HG02885 (cell line): Measurements from ENCODE around the gene ATP6V1D.
"Not testable (repeated sequence)": the region's sequence is repeated elsewhere in the genome, so short reads cannot be mapped to it uniquely, and the experiment has no call there.

Experiments used
- ATAC-seq: cut with Tn5 transposase; IDR thresholded peaks from one replicate; pipeline ENCODE4 v1.9.1; 2021; ENCODE audit warnings: mild to moderate bottlenecking; ENCODE audit not compliant: unreplicated experiment, poor library complexity

ATP6V1D gene

DNA sequence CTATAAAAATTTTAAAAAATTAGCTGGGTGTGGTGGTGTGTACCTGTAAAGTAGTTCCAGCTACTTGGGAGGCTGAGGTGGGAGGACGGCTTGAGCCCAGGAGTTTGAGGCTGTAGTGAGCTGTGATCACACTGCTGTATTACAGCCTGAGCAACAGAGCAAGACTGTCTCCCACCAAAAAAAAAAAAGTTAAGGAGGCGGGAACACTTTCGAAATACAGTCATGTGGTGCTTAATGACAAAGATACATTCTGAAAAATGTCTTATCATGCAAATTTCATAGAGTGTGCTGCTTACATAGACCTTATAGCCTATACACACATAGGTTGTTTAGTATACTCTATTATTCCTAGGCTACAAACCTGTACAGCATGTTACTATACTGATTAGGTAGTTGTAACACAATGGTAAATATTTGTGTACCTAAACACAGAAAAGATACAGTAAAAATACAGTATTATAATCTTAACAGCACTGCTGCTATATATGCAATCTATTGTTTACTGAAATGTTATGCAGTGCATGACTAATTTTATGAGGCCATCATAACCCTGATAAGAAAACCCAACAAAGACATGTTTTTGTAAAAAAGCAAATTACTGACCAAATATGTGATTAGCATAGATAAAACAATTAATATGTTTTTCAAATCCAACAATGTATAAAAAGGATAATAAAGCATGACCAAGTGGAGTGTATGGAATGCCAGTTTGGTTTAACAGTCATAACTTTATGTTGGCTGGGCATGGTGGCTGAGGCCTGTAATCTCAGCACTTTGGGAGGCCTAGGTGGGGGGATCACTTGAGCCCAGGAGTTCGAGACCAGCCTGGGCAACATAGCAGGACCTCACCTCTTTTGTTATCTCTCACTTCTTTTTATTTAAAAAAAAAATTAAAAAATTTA is 11.9 kb upstream of the ATP6V1D start:
- no peak for ATAC-seq

DNA sequence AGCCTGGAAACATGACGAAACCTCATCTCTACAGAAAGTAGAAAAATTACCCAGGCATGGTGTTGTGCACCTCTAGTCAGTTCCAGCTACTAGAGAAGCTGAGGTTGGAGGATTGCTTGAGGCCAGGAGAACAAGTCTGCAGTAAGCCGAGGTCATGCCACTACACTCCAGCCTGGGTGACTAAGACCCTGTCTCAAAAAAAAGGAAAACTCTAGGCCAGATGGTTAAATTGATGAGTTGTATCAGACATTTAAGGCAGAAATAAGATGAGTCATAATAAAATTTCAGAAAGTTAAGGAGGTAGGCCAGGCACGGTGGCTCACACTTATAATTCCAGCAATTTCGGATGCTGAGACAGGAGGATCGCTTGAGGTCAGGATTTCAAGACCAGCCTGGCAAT is 11.2 kb upstream of the ATP6V1D start:
- no peak for ATAC-seq

DNA sequence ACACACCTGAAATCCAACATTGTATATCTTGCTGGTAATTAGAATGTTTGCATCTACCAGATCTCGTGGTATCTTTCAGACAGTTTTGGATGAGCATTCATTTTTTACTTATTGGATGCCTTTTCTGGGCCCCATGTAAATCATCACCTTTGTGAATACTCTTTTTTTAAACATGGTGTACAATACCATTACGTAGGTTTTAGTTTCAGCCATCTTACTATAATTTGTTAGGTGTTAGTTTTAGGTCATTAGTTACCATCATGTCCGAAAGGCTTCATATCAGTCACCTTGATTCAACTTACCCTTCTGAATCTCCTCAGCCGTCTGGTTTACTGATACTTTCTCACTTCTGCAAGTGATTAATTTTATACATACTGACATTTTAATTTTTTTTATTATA is 5.9 kb upstream of the ATP6V1D start:
- ATAC-seq: no peak

DNA sequence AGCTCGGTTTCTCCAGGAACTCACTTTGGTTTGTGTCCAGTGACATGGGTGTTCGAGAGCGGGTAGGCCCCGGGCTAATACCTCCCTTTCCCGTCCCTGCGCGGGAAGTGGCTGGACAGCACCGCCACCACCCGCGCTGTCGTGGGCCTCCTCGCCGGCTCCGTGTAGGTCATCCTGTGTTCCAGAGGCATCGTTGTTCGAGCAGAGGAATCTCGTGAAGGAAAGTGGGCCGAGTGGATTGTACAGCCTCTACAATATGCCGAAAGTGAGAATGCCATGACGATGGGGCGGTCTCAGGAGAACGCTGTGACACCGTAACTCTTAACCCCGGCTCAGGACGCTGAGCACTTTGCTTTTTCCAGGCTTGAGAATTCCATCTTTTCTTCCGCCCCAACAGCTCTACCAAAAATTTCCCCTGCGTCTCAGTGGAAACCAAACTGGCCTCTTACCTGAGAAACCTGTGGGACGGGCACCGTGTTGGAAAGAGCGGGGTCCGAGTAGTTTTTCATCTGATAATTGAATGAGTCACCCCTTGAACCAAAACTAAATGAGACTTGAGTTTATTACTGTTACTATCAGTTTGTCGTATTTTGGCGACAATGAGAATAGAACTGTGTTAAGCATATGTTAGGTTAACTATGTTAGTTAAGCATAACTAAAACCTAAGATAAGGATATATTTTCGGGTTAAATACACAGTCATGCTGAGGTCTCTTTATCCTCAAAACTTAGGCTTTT is 1.0 kb upstream of the ATP6V1D start:
- ATAC-seq: peak; percentile 27

DNA sequence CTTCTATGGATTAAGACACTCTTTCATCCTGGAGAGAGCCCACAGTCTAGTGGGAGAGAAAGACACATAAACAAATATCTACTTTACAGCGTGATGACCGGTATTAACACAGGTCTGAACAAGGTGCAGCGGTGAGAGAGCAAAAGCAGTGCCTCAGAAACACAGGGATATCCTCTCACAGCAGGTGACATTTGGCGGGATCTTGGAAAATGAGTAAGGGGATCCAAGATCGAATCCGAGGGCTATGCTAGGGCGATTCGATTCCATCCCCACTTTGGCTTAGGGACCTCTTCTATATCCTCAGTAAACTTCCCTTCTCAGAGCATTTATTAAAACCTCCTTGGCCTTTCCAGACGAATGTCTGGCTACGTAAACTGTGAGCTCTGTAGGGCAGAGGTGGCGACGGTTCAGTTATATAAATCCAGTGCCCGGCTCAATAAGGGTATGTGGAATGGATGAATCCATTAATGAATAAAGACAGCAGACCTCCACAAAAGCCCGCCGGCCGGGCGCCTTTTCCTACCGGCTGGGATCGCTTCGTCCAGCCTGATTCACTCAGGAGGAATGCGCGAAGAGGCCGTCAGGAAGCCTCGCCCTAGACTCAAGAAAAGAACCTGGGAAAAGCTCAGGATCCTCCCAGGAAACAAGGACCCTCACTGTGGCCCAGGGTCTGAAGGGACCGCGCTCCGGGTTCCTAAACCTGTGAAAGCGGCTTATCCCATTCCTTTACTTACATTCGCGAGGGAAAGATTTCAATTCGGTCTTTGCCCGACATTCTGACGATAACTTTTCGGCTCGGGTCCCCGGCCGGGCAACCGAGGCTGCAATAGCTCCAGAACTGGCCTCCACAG is 455 bp downstream of the ATP6V1D start:
- ATAC-seq: no peak

DNA sequence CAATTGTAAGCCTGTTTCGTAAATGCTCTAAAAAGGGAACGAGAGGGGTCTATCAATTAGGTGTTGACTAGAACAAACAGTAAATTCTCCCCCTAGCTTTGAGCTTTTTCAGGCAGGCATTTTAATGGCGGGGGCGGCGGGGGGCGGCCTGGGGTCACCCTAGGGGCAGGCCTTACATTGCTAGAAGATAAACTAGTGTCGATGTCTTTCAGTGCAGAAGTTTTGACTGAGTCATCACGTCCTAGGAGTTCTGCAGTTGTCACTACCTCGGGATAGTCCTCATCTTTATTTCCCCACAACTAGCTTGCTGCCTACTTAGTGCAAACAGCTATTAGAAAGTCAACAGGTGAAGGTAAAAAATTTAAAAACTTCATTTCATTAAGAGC is 1.6 kb downstream of the ATP6V1D start:
- no peak for ATAC-seq

DNA sequence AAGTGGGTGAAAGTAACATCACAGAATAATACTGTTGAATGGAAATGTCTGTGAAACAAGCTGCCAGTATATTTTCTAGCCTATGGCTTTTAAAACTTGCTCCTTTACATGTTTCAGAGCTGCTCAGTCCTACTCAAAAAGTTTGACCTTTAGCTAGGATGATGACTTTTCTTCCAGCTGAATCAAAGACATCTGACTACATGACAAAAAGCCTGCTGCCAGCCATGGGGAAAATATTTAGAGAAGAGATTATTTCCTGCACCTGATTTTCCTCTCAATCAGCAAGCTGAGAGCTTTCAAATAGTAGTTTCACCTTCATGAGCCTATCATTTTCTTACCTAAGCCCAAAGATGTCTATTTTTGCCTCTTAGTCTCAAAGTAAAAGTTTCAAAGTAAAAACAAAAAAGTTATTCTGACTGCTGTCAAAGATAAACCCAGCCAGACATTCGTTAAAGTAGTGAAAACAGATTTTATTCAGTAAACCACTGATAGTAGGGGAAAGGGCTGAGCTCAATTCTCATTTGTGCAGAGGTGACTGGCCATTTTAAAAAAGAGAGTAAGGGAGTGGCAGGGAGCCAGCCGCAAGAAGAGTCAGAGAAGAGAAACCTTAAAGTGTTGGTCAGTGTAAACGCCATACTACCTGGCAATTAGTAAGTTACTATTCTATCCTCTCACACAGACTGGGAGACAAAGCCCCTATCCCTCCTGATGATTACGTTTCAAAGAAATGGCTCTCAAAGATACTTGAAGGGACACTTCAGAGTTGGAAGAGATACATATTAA is 2.2 kb downstream of the ATP6V1D start:
- no peak for ATAC-seq

DNA sequence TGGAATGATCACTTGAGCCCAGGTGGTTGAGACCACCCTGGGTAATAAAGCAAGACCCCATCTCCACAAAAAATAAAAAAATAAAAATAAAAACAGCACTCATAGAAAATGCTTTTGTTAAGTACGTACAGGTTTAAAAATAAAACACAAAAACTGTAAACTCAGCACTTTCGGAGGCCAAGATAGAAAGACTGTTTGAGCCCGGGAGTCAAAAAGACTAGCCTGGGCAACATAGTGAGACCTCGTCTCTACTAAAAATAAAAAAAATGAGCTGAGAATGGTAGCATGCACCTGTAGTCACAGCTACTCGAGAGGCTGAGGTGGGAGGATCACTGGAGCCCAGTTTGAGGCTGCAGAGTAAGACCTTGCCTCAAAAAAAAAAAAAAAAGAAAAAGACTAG is 7.5 kb downstream of the ATP6V1D start:
- no peak for ATAC-seq

DNA sequence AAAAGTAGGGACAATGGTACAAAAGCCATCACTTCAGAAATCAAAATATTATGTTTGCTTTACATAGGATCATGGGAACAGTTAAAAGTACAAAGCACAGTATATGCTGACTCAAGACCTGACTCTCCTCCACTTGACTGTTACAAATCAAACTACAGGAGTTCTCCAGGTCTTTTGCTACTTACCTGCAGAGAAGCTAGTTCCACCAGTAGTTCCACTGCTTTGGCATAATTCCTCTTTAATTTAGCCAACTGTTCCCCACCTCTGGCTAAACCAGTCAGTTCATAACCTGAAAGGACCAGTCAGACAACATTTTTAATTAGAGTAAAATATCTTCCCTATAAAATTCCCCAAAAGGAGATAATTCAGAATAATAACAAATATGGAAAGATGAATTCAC is 14.0 kb downstream of the ATP6V1D start:
- no peak for ATAC-seq

DNA sequence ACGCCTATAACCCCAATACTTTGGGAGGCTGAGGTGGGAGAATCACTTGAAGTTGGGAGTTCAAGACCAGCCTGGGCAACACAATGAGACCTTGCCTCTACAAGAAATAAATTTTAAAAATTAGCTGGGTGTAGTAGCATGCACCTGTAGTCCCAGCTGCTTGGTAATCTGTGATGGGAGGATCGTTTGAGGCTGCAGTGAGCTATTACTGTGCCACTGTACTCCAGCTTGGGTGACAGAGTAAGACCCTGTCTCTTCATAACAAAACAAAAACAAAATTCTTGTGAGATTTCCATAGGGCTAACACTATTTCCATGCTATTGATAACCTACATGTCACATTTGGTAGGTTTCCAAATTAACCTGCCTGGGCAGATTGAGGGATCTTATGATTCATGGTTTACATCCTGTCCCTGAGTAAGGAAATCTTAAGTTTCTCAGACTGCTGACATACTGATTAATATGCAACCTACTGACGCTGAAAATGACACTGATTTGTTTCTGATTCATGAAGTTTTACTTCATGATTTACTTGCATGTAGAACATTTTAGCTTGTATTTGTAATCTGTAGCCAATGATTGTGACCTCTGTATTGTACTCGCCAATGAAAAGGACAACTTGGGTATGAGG is 15.9 kb downstream of the ATP6V1D start:
- no peak for ATAC-seq

DNA sequence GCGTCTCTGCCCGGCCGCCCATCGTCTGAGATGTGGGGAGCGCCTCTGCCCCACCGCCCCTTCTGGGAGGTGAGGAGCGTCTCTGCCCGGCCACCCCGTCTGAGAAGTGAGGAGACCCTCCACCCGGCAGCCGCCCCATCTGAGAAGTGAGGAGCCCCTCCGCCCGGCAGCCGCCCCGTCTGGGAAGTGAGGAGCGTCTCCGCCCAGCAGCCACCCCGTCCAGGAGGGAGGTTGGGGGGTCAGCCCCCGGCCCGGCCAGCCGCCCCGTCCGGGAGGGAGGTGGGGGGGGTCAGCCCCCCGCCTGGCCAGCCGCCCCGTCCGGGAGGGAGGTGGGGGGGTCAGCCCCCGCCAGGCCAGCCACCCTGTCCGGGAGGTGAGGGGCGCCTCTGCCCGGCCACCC is 18.4 kb downstream of the ATP6V1D start:
- not testable (repeated sequence) for ATAC-seq

DNA sequence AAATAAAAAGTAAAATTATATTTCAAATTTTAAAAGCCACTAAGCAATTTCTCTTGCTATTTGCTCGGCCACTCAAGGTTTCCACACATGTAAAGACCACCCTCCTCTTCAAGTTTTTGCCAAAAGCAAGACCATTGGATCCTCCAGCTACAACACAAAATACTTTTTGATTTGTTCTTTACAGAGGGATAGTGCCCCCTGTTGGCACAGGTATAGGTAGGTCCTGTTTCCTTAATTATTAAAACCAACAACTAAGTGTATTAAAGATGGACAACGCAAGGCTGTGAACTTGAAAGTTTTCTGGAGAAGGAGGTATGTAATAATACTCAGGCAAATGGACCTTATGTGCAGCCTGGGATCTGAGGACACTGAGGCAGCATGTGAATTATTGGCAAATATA is 23.8 kb downstream of the ATP6V1D start:
- no peak for ATAC-seq

DNA sequence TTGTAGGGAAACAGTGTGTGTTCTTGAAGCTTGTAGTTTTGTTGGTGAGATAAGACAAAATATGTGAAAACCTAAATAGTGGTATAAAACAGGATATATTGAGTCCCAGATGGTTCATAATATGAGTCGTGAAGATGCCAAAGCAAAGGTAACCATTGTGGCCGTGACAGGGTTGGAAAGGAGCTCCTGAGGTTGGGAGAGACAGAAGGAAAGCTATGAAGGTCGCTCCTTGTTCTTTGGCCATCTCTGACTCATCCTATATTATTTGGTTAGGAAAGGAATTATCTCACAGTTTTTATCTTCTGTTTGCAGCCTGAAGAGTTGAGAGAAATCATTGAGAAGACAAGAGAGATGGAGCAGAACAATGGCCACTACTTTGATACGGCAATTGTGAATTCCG is 27.1 kb downstream of the ATP6V1D start:
- ATAC-seq: no peak

DNA sequence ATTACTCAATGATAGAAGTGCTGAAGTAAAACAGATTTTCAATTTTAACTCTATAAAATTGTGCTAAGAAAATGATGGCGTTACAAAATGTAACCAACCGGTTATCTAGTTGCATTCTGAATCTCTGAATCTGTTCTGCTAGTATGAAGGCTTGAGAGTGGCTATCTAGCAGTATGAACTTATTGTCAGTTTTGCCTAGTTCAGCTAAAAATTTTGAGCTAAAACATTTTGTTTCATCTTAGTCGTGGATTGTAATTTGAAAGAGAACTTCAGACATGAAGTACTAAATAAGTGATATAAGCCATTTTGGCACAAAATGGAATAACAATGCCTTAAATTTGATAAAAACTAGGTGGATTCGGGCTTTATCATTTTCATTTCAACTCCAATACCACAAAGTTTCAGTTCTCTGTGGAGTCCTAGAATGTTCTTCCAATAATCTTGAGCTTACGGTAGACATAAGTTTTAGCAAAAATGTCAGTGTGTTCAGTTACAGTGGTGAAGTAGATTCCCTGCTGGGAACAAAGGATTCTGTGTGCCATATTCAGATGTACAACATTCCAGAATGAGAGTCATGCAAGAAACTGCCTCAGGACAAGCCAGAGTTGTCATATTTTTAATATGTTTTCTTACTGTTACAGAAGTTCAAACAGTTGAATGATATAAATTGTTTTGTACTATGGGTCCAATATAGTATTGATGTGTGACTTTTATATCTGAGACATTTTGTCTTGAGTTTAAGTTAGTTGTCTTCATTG is 28.1 kb downstream of the ATP6V1D start:
- no peak for ATAC-seq

DNA sequence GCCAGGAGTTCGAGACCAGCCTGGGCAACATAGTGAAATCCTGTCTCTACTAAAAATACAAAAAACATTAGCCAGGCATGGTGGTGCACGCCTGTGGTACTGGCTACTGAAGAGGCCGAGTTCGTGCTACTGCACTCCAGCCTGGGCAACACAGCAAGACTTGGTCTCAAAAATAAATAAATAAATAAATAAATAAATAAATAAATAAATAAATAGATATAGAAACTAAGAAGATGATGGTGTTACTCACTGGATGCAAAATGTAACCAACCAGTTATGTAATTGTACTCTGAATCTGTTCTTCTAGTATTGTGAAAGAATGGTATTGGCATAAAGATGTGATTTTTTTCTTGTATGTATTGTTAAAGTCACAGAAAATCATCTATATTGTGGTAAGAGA is 29.9 kb downstream of the ATP6V1D start:
- not testable (repeated sequence) for ATAC-seq

DNA sequence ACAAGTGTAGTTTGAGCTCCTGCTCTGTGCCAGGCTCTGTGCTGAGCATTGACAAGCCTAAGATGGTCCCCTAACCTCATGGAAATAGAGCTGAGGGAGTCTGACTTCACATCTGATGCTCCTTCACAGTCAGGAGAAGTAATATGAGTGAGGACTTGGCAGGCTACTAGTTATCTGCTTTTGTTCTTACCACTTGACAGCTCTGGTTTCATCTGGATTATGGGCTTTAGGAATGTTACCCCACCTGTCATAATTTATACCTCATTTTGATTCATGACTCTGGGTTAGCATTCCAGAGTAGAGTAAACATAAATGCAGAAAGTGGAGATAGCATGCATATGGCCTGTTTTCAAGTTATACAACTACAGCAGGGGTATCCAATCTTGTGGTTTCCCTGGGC is 40.5 kb downstream of the ATP6V1D start:
- ATAC-seq: no peak

DNA sequence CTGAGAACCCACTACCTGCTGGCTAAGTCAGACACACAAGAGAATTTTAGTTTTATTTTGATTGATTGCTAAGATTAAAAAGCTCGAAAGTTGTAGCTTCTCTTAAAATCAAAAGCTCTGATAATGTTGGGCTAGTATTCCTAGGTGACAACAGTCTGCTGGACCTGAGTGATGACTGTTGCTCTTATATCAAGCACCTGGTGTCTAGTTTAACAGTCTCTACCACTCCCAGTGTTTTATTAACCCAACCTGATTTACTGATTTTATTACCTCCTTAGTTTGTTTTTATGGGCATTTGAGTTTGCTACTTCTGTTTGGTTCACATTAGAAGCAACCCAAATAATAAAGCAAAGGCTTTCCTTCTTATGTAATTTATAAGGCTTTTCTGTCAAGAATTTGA is 41.8 kb downstream of the ATP6V1D start:
- ATAC-seq: no peak

DNA sequence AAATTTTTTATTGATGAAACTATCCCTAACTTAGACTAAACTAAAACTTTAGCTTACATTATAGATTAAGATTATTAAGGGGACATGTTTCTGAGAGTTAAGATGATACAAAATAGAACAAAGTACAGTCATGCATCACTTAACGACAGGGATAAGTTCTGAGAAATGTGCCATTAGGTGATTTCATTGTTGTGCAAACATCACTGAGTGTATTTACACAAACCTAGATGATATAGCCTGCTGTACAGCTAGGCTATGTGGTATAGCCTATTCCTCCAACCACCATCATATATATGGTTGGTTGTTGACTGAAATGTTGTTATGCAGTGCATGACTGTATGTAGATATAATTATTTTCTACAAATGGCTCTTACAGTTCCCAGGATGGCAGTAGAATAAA is 46.5 kb downstream of the ATP6V1D start:
- no peak for ATAC-seq

DNA sequence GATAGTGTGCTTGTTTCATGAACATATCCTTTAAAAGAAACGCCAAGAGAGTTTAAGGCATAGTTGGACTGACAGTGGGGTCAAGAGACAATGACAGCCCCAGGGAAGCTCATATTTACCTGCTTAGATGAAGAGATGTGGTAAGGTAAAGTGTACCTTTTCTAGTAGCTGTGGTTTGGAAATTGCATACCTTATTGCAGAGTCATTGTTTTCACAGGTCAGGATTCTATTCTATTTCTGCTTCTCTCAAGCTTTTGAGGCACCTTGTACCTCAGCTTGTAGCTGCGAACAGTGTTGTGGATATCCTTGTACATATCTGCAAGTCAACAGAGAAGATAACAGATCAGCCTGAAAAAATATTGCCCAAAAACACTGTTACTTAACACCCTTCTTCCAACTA is 47.7 kb downstream of the ATP6V1D start:
- ATAC-seq: no peak
